G401 (cell line): ENCODE measurements around the gene NAPSA. TPM values are rescaled to one million over a fixed set of nuclear protein-coding genes. Genes with fewer than 3 reads are reported as not detected.
A peak's percentile ranks its signal among the peaks of the same experiment; 100 is the strongest.
"Not testable (repeated sequence)": the region's sequence is repeated elsewhere in the genome, so short reads cannot be mapped to it uniquely, and the experiment has no call there.

ENCODE experiments used
- DNase-seq: peaks from one replicate; pipeline ENCODE4 v3.0.0-alpha.2; 2015; ENCODE audit warnings: low spot score
- in situ Hi-C: cut with HindIII; loops from 2 replicates; pipeline ENCODE4 v1.10.0; 2016; ENCODE audit warnings: low sequenced_read_pairs, mixed read lengths
- total RNA-seq: library from RNA; depleted of rRNA; stranded (reverse); fragments of >200 nt; shearing (Covaris generic); gene quantifications from 2 replicates; pipeline ENCODE4 v1.2.3, GENCODE V29; 2014

Gene NAPSA
- total RNA-seq, 1 experiment from 2014 or later: 0.24 TPM

- in situ Hi-C loops: no loop called here
Observed at GRCh38 chr19:50362656-50363424, 2.6 kb downstream of the NAPSA start.

GRCh38 chr19:50362030-50362412, 3.4 kb downstream of the NAPSA start:
- in situ Hi-C loops: no loop called here
- DNase-seq: no peak

More at GRCh38 chr19:50362656-50363424, 2.6 kb downstream of the NAPSA start:
- DNase-seq: no peak

GRCh38 chr19:50361290-50362029, 4.0 kb downstream of the NAPSA start:
- in situ Hi-C loops: no loop called here
- DNase-seq: no peak

GRCh38 chr19:50359328-50359818, 6.1 kb downstream of the NAPSA start:
- in situ Hi-C loops: no loop called here
- no peak for DNase-seq

GRCh38 chr19:50358483-50359327, 6.7 kb downstream of the NAPSA start:
- DNase-seq: peak; percentile 63
- in situ Hi-C loops: no loop called here

- DNase-seq: peak; percentile 89
- in situ Hi-C loops: no loop called here
Observed at GRCh38 chr19:50357178-50358100, 8.0 kb downstream of the NAPSA start.

GRCh38 chr19:50356691-50357177, 8.7 kb downstream of the NAPSA start:
- in situ Hi-C loops: no loop called here
- no peak for DNase-seq

GRCh38 chr19:50353487-50353880, 12.0 kb downstream of the NAPSA start:
- in situ Hi-C loops, DNase-seq: not testable (repeated sequence)

- no peak for DNase-seq
- in situ Hi-C loops: no loop called here
Observed at GRCh38 chr19:50352242-50352641, 13.2 kb downstream of the NAPSA start.

- in situ Hi-C loops: no loop called here
- no peak for DNase-seq
Observed at GRCh38 chr19:50349277-50350057, 16.0 kb downstream of the NAPSA start.

- in situ Hi-C loops, DNase-seq: not testable (repeated sequence)
Observed at GRCh38 chr19:50347089-50347581, 18.3 kb downstream of the NAPSA start.

- in situ Hi-C loops: no loop called here
- DNase-seq: no peak
Observed at GRCh38 chr19:50344661-50345318, 20.6 kb downstream of the NAPSA start.

- in situ Hi-C loops: no loop called here
- no peak for DNase-seq
Observed at GRCh38 chr19:50341091-50341564, 24.3 kb downstream of the NAPSA start.

- DNase-seq: no peak
- in situ Hi-C loops: no loop called here
Observed at GRCh38 chr19:50340331-50340730, 25.1 kb downstream of the NAPSA start.

GRCh38 chr19:50337031-50337430, 28.4 kb downstream of the NAPSA start:
- DNase-seq, in situ Hi-C loops: not testable (repeated sequence)

GRCh38 chr19:50334741-50335421, 30.6 kb downstream of the NAPSA start:
- DNase-seq: no peak
- in situ Hi-C loops: no loop called here
